ENCODE results near the gene TUSC2. TPM values are rescaled to one million over a fixed set of nuclear protein-coding genes. Genes with fewer than 3 reads are reported as not detected.

Gene TUSC2
- total and polyA plus RNA-seq, 2 experiments from 2014 or later: 76.6 to 84.1 TPM

- peak; percentile 64 for TF ChIP-seq CTCF (IDR thresholded peaks at IDR 0.05; ENCODE audit: low read depth, low read length)
- Histone ChIP-seq H3K4me1 (ENCODE audit: low read depth) (peaks cover 11% of the 10 kb centered on the region), H3K36me3 (no peaks in the 10 kb centered on the region), H3K4me3 (no peak overlapping the region), H3K27ac (no peak overlapping the region), H3K27me3 (peaks cover 30% of the 10 kb centered on the region), H3K9me3 (ENCODE audit: low read depth) (no peaks in the 10 kb centered on the region)
- DNase-seq (ENCODE audit: low read depth in 1 of 2, low spot score in 1 of 2): peak; percentile 77 to 78
Measured at GRCh38 chr3:50347187-50347813, 19.3 kb upstream of the TUSC2 start.

GRCh38 chr3:50345586-50346234 is 17.7 kb upstream of the TUSC2 start, which contains the start of gene ZMYND10:
Gene ZMYND10, minus strand, starts transcription at chr3:50345732. Its CDS starts 153 bp downstream, at chr3:50345579.
- Histone ChIP-seq H3K36me3 (no peaks in the 10 kb centered on the region), H3K9me3 (ENCODE audit: low read depth) (no peaks in the 10 kb centered on the region), H3K27me3 (peaks cover 46% of the 10 kb centered on the region), H3K4me3 (peak within 1 kb of the TSS; percentile 42), H3K27ac (no peak within 1 kb of the TSS), H3K4me1 (ENCODE audit: low read depth) (peaks cover 8% of the 10 kb centered on the region)
- DNase-seq (ENCODE audit: low read depth in 1 of 2, low spot score in 1 of 2): peak; percentile 63 to 68
- TF ChIP-seq CTCF (IDR thresholded peaks at IDR 0.05; ENCODE audit: low read depth, low read length): no peak

- Histone ChIP-seq H3K36me3 (no peaks in the 10 kb centered on the region), H3K27me3 (peaks cover 53% of the 10 kb centered on the region), H3K4me3 (peak overlapping the region; percentile 42), H3K4me1 (ENCODE audit: low read depth) (peaks cover 4% of the 10 kb centered on the region), H3K27ac (no peak overlapping the region), H3K9me3 (ENCODE audit: low read depth) (no peaks in the 10 kb centered on the region)
- TF ChIP-seq CTCF (IDR thresholded peaks at IDR 0.05; ENCODE audit: low read depth, low read length): no peak
- DNase-seq (ENCODE audit: low read depth in 1 of 2, low spot score in 1 of 2): no peak
Measured at GRCh38 chr3:50345008-50345407, 17.0 kb upstream of the TUSC2 start.

- no peak for DNase-seq (ENCODE audit: low read depth in 1 of 2, low spot score in 1 of 2)
- H3K27me3 ChIP-seq: peaks cover 61% of the 10 kb centered on the region
- TF ChIP-seq CTCF (IDR thresholded peaks at IDR 0.05; ENCODE audit: low read depth, low read length): no peak
Measured at GRCh38 chr3:50342813-50343633, 15.0 kb upstream of the TUSC2 start.

GRCh38 chr3:50341996-50342650 is 14.1 kb upstream of the TUSC2 start:
- no peak for TF ChIP-seq CTCF (IDR thresholded peaks at IDR 0.05; ENCODE audit: low read depth, low read length)
- H3K27ac ChIP-seq: no peak overlapping the region
- H3K27me3 ChIP-seq: peaks cover 61% of the 10 kb centered on the region
- H3K4me3 ChIP-seq: no peak overlapping the region
- H3K9me3 ChIP-seq (ENCODE audit: low read depth): no peaks in the 10 kb centered on the region
- peaks cover 11% of the 10 kb centered on the region for H3K4me1 ChIP-seq (ENCODE audit: low read depth)
- DNase-seq (ENCODE audit: low read depth in 1 of 2, low spot score in 1 of 2): no peak
- H3K36me3 ChIP-seq: no peaks in the 10 kb centered on the region

More at GRCh38 chr3:50342813-50343633, 15.0 kb upstream of the TUSC2 start:
- no peaks in the 10 kb centered on the region for H3K36me3 ChIP-seq
- no peak overlapping the region for H3K4me3 ChIP-seq
- H3K27ac ChIP-seq: no peak overlapping the region
- H3K9me3 ChIP-seq (ENCODE audit: low read depth): no peaks in the 10 kb centered on the region
- peaks cover 8% of the 10 kb centered on the region for H3K4me1 ChIP-seq (ENCODE audit: low read depth)
